Stimulated activated CD4-positive, alpha-beta T cell treated with anti-CD3 and anti-CD28 coated beads, TNF-alpha, amount 100 ng/mL, for 48 hours (primary cell): Measurements from ENCODE around the gene DDX10.

ENCODE experiments used
- DNase-seq, 3 donors: peaks; one replicate each; pipeline ENCODE4 v3.0.0-alpha.2; 2020; ENCODE audit warnings: low read depth in 3 of 3

The DDX10 gene

GRCh38 chr11:108654994-108655631 is 9.8 kb upstream of the DDX10 start:
- DNase-seq: no peak

- DNase-seq: no peak
Measured at GRCh38 chr11:108662700-108663099, 2.2 kb upstream of the DDX10 start.

DNA sequence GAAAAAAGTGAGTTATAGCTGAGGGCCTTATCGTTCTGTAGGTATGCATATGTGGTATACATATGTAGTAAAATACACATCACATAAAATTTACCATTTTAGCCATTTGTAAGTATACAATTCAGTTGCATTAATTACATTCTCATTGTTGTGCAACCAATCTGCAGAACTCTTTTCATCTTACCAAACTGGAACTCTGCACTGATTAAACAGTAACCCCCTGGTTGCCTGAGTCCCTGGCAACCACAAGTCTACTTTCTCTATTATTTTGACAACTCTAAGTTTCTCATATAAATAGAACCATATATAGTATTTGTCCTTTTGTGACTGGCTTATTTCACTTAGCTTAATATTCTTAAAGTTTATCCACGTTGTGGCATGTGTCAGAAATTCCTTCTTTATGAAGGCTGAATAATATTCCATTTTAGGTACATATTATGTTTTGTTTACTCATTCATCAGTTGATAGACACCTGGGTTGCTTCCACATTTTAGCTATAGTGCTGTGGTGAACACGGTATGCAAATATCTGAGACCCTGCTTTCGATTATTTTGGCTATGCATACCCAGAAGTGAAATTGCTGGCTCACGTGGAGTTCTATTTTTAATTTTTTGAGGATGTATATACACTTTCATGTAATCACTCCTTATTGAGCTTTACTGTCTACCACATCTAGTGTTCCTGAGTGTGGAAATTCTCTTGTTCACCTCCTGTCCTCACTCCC is 1.6 kb upstream of the DDX10 start:
- no peak for DNase-seq

DNA sequence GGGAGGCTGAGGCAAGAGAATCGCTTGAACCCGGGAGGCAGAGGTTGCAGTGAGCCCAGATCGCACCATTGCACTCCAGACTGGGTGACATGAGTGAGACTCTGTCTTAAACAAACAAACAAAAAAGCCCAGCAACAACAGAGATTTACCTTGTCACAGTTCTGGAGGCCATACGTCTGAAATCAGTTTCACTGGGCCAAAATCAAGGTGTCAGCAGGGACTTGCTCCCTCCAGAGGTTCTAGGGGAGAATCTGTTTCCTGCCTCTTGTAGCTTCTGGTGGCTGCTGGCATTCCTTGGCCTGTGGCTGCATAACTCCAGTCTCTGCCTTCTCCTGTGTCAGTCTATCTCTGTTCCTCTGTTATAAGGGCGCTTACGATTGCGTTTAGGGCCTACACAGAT is 1.5 kb downstream of the DDX10 start:
- DNase-seq: no peak

DNA sequence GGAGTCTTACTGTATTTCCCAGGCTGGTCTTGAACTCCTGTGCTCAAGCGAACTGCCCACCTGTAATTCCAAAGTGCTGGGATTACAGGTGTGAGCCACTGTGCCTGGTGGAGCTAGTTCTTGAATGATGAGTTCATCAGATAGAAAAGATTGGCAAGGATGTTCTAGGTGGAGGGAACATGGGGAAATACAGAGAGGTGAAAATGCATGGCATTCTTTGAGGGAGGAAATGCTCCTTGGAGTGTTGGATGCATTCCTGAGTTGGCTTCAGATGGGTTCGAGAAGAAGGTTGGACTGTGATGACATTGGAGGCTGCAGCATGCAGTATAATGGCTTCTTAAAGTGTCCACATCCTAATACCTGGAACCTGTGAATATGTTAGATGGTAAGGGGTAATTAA is 4.4 kb downstream of the DDX10 start:
- DNase-seq: no peak

- DNase-seq: no peak
Measured at GRCh38 chr11:108669711-108670110, 4.8 kb downstream of the DDX10 start.

DNA sequence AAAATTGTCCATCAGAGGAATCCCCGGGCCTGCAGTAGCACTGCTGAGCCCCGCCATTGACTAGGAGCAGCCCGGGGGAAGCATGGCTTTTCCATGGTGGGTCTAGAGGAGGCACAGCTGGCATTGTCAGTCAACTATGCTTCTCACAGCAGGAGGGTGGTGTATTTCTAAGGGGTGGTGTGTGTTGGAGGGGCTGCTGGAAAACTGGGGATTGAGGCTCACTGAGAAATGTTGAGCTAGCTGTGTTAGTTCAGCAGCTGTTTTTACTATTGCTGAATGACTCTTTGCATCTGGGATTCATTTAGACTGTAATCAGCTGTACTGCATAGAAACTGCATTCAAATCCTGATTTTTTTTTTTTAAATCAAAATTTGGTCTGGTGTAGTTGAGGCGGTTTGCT is 5.6 kb downstream of the DDX10 start:
- no peak for DNase-seq

GRCh38 chr11:108672113-108672512 is 7.2 kb downstream of the DDX10 start:
- DNase-seq: no peak

DNA sequence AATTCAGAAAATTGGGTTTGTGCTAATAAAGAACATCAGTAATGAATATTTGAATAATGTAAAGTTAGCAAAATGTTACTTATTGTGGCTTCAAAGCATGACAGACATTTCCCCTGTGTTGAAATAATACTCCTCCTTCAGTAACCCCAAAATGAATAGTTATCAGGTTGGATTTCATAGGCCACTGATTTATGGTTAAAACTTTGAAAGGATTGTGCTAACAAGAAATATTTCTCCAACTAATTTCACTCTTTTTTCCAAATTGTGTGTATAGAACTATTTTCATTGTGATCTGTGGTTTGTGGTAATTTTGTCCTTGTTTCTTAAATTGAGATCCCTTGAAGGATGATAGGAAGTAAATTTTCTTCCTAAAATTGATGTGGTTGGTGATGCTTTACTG is 7.9 kb downstream of the DDX10 start:
- no peak for DNase-seq

DNA sequence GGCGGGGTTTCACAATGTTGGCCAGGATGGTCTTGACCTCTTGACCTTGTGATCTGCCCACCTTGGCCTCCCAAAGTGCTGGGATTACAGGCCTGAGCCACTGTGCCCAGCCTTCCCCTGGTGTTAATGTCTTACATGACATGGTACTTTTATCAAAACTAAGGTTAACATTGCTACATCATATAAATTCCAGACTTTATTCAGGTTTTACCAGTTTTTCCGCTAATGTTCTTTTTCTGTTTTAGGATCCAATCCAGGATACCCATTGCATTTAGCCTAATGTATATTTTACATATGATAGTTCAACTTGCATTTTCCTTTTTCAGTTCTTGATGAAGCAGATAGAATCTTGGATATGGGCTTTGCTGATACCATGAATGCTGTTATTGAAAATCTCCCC is 14.2 kb downstream of the DDX10 start:
- DNase-seq: no peak

DNA sequence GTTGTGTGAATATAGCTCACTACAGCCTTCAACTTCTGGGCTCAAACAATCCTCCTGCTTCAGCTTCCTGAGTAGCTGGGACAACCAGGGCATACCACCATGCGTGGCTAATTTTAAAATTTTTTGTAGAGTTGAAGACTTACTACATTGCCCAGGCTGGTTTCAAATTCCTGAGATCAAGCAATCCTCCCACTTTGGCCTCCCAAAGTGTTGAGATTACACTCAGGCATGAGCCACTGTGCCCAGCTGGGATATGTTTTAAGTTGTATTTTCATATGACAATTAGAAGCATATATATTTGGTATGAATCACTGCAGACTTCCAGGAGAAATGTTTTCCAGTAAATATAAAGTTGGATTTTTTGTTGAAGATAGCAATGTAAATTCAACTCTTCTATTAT is 15.4 kb downstream of the DDX10 start:
- DNase-seq: no peak

GRCh38 chr11:108685419-108686130 is 20.7 kb downstream of the DDX10 start:
- no peak for DNase-seq

DNA sequence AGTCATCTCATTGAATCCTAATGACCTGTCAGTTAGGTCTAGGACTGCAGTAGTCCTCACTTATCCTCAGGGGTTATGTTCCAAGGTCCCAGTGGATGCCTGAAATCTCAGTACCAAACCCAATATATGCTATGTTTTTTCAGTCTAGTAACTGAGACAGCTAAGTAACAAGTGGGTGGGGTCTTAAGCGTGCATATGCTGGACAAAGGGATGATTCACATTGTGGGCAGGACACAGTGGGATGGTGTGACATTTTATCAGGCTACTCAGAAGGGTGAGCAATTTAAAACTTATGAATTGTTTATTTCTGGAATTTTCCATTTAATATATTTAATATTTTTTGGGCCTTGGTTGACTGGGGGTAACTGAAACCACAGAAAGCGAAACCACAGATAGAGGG is 29.0 kb downstream of the DDX10 start:
- DNase-seq: no peak

- no peak for DNase-seq
Measured at GRCh38 chr11:108694846-108695245, 30.0 kb downstream of the DDX10 start.

DNA sequence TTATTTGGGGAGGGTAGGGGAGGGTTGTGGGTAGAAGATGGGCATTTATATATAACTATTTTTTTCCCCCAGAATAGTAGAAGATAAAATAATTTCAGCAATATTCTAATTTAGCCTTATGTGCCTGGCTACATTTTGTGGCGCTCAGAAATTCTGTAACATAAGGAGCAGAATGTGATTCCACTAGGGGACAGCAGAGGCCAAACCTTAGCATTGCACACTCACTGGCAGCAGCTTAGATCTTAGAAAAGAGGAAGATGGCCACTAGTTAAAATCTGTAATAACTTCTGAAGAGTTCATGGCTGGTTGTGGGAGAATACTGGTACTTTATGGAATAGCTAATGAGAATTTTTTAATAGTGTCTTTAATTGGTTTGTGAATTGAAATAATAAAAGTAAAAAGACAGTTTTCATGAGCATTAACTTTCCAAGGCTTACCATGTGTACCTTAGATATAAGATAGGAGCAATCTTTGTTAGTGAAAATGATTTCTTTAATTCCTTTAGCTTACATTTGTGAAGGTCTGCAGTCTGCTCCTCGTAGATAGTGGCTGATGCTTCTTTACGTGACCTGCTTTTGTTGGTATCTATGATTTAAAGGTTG is 33.1 kb downstream of the DDX10 start:
- peak in 2 of 3 donors; percentile 1 to 6 for DNase-seq

- no peak for DNase-seq
Measured at GRCh38 chr11:108698844-108699642, 34.2 kb downstream of the DDX10 start.

DNA sequence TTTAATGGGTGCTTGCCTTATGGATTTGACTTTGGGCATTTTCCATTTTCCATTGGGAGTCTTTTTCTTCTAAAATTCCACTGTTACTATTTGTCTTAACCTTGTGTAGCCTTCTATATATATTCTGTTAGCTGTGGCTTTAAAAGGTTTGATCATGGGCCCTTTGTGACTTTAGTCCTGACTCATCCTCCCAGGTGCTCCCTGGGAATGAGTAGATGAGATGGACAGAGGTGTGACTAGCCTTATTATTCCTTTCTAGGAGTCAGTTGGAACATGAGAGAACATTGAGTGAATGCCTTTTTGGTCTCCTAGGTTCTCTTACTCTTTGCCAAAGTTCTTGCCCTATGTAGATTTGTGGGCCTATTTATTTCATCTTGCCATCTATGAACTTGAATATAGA is 39.0 kb downstream of the DDX10 start:
- no peak for DNase-seq

GRCh38 chr11:108705061-108705460 is 40.2 kb downstream of the DDX10 start:
- DNase-seq: no peak

DNA sequence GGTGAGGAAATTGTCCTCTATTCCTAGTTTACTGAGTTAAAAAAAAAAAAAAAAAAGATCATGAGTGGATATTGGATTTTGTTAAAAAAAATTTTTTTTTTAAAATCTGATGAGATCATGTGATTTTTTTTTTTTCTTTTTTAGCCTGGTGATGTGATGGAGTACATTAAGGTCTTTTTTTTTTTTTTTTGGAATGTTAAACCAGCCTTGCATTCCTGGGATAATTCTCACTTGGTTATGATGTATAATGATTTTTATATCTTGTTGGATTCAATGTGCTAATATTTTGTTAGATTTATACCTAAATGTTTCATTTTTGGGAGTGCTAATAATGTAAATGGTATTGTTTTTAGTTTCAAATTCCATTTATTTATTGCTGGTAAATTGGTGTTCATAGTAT is 43.3 kb downstream of the DDX10 start:
- DNase-seq: no peak

- no peak for DNase-seq
Measured at GRCh38 chr11:108709741-108710140, 44.9 kb downstream of the DDX10 start.

GRCh38 chr11:108713076-108713790 is 48.4 kb downstream of the DDX10 start:
- no peak for DNase-seq
